SK-N-MC (cell line): Measurements from ENCODE around the gene CXCL12.

Experiments used
- EZH2 ChIP-seq: fragments of 200-600 bp; sonication (generic); IDR thresholded peaks from one replicate; pipeline ENCODE4 v1.6.1; 2017; ENCODE audit warnings: antibody characterized with exemption
- FOXP2 ChIP-seq: optimal IDR thresholded peaks from 2 replicates; pipeline ENCODE3; 2011; ENCODE audit warnings: mild to moderate bottlenecking, moderate library complexity; ENCODE audit not compliant: insufficient read depth; ENCODE audit errors: extremely low read length, control extremely low read depth
- POLR2AphosphoS5 ChIP-seq: IDR thresholded peaks from 2 replicates; pipeline ENCODE4 v1.6.1; 2012; ENCODE audit warnings: mild to moderate bottlenecking, low read depth, low read length, borderline replicate concordance

DNA sequence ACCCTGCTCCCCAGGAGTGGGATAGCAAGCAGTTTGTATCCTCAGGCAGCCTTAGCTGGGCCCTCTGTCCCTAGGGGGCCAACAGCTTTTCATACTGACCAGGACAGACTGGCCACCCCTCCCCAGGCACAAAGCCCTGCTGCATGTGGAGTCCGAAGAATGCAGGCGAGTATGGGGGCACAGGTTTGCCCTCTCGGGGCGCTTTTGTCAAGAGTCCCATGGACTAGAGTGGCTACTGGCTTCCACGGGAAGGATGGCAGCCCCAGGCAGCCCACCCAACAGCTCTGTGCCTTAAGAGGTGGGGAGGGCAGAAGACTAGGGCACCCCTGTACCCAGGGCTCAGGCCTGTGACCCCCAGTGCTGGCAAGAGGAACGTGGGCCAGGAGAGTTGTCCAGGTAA, 10.7 kb downstream of the CXCL12 start:
- TF ChIP-seq POLR2AphosphoS5 (no peak), EZH2 (no peak), FOXP2 (no peak)
